Cerebellar nuclear complex (tissue), 1 donor: Measurements from ENCODE around the gene WNT7A.

Experiments used
- DNase-seq, 2 experiments: peaks; one replicate each; lab custom pipeline; 2025; lab: John Stamatoyannopoulos, UW

WNT7A gene

GRCh38 chr3:13844911-13845310 lies 35.0 kb downstream of the WNT7A start:
- no peak for DNase-seq

DNA sequence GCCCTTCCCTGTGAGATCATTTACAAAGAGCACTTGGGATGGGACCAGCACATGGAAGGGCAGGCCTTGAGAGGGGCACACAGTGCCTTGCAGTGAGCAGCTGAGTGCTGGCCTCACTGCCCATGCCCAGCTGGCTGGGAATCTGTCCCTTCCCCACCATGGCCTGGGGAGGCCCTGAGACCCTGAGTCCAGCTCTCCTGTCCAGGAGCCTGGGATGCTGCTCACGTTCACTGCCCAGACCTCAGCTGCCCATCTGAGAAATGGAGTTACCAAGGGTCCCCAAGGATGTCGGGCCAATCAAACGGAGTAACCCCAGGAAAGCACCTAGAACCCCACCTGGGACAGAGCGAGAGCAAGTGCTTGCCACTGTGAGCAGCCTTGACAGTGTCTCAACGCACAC lies 35.6 kb downstream of the WNT7A start:
- DNase-seq: no peak

DNA sequence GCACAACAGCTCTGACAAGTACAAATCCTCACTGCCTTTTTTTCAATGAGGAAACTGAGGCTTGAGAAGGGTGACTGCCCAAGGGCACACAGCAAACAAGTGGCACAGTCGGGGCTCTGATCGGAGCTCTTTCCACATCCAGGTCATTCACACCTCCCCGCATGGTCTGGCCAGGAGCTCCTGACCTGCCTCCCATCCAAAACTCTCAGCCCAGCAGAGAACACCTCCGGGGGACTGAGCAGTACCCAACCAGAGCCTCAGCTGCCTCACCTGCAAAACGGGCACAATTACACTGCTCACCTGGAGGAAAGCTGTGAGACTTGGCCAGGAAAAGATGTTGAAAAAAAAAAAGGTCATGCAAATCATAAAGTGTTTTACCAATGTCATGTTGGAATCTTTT lies 36.5 kb downstream of the WNT7A start:
- no peak for DNase-seq

- DNase-seq: no peak
Measured at GRCh38 chr3:13842226-13842625, 37.6 kb downstream of the WNT7A start.

DNA sequence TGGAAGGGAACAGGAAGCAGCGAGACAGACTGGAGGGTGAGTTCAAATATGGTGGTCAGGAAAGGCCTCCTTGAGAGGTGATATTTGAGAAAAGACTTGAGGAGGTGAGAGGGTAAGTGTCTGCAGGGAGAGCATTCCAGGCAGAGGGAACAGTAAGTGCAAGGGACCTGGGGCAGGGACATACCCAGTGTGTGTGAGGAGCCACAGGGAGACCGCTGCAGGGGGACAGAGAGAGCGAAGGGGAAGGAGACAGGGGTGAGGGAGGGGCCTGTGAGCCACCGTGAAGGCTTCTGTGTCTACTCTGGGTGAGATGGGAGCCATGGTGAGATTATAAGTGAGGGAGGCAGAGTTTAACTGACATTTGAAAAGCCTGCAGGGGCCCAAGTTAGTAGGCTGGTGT lies 38.0 kb downstream of the WNT7A start:
- no peak for DNase-seq

- no peak for DNase-seq
Measured at GRCh38 chr3:13841141-13841540, 38.7 kb downstream of the WNT7A start.

DNA sequence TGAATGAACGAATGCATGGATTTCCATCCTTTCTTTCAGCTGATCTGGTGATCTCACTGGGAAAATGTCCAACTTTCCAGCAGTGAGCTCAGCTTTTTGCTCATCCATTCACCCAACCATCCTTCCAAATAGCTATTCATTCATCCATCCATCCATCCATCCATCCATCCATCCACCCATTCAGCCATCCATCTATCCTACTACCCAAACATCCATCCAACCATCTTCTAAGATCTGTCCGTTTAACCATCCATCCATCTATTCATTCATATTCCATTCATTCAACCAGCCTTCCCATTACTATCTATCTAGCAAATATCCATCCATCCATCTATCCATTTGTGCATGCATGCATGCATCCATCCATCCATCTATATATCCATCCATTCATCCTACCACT lies 39.4 kb downstream of the WNT7A start:
- no peak for DNase-seq

GRCh38 chr3:13839726-13840340 lies 40.0 kb downstream of the WNT7A start:
- DNase-seq: no peak

DNA sequence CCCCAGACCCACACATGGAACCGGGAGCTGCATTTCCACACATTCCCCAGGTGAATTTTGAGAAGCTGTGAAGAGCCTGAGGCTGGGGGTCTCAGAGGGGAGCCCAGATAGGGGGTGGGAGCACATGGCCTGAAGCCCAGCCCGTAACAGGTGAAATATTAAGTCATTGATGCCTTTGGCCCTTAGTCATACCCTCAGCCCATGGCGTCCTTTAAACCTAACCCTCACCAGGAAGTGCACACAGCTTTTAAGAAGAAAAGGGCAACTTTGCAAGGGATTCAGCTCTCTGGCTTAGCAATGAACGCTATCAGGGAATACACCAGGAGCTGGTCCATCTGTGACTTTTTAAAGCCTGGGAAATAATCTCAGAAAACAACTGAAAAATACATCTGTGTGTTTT lies 40.6 kb downstream of the WNT7A start:
- DNase-seq: no peak

GRCh38 chr3:13838421-13838820 lies 41.5 kb downstream of the WNT7A start:
- no peak for DNase-seq

GRCh38 chr3:13837751-13838150 lies 42.1 kb downstream of the WNT7A start:
- DNase-seq: no peak

DNA sequence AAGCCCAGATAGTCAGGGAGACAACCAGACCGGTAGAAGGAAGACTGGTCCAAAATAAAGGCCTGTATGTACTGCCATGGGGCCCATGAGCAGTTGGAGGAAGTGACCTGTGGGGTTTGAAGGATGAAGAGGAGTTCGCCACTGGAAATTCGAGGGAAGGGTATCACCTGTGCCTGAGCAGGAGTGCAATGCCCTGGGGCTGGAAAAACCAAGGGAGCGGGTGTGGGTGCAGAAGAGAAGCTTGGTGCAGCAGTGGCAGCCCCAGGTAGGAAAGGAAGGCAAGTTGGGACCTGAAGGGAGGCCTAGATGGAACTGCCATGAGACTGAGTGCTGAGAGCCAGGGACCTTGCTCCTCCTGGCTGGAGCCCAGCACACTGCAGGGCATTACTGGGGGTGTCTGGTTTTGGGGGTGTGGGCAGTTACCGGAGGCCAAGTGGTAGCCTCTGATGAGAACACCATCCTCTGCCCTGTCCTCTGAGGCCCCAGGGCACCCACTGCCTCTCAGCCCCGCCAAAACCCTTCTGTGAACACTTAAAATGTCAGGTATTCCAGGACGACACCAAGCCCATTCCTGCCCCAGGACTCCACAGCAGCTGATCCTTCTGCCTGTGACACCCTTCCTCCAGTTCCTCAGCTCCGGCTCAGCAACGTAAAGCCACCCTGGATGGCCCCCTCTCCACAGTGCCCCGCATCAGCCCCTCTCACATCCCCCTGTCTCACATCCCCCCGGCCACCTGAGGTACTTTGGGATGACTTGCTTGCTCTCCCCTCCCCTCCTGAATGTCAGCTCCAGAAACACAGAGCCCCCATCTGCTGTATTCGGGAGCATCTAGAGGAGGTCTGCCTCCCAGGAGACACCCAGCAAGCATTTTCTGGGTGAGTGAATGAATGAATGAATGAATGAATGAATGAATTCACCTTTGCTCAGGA lies 42.9 kb downstream of the WNT7A start:
- no peak for DNase-seq

- DNase-seq: no peak
Measured at GRCh38 chr3:13835246-13835645, 44.6 kb downstream of the WNT7A start.

GRCh38 chr3:13834258-13835035 lies 45.4 kb downstream of the WNT7A start:
- no peak for DNase-seq

DNA sequence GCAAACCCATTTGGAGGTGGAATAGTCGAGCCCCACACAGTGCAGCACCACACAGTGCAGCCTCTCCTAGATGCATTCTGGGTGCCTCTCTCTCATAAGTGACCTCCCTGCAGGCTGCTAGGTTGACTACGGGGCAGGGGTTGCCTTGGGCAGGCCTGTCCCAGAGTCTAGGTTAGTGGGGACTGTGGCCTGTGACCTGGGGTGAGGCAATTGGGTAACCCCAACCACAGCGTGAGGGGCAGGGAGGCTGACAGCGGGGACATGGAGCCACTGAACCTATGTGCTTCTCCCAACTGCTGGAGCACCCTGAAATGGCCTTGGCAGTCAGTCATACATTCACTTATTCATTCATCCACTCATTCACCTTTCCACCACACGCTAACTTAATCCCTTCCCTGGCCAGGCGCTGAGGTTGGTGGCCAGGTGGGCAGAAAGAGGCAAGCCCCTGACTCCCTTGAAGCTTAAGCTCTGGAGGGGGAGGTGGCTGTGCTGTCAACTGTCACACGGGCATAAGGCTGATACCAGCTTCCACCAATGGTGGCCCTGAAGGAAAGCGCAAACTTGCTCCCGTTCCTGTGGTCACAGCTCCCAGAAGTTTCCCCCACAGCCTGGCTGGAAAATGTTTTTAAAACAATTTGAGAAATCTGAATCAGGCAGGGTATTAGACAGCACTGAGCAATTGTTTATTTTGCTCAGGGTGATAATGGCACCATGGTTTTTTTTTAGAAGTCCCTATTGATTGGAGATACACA lies 46.2 kb downstream of the WNT7A start:
- DNase-seq: no peak

GRCh38 chr3:13832130-13832529 lies 47.7 kb downstream of the WNT7A start:
- DNase-seq: no peak

- DNase-seq: no peak
Measured at GRCh38 chr3:13831386-13831996, 48.4 kb downstream of the WNT7A start.

DNA sequence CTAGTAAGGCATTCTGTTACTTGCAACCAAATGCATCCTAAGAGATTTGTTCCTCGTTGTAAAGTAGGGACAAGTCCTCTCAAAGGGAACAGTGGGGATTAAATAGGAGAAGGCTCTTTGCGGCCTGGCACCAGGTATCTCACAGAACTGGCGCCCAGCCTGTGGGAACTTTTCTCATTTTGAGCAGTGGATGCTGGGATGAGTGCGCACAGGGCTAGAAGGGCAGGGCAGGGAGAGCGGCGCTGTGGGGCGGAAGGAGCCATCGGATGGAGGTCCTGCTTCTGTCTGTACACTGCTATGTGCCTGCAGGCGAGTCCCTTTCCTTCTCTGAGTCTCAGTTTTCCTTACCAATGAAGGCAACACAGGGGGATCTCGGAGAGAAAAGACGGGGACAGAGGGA lies 50.6 kb downstream of the WNT7A start:
- no peak for DNase-seq

- DNase-seq: no peak
Measured at GRCh38 chr3:13828501-13829265, 51.2 kb downstream of the WNT7A start.

DNA sequence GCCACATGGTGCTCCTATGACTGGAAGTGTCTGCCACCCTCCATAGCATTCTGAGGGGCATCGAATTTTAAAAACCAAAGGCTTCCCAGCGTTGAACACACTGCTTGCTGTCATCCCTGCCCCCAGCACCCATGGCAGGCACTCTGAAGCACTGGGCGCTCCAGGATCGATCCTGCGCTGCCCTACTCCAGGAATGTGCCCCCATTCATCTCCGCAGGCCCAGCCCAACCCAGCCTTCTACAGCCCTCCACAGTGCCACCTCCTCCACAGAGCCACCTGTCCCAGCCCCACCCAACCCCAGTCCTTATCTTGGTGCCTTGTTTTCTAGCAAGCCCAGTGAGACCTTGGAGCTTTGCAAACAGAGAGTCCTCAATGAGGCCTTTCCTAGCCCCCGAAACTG lies 52.2 kb downstream of the WNT7A start:
- no peak for DNase-seq

- DNase-seq: no peak
Measured at GRCh38 chr3:13827256-13827655, 52.6 kb downstream of the WNT7A start.
